ENCODE data around the gene PRRG4. TPM values are rescaled to one million over a fixed set of nuclear protein-coding genes. Genes with fewer than 3 reads are reported as not detected.

The PRRG4 gene
- total RNA-seq, 1 experiment from 2014 or later, result 0.87 TPM

DNA sequence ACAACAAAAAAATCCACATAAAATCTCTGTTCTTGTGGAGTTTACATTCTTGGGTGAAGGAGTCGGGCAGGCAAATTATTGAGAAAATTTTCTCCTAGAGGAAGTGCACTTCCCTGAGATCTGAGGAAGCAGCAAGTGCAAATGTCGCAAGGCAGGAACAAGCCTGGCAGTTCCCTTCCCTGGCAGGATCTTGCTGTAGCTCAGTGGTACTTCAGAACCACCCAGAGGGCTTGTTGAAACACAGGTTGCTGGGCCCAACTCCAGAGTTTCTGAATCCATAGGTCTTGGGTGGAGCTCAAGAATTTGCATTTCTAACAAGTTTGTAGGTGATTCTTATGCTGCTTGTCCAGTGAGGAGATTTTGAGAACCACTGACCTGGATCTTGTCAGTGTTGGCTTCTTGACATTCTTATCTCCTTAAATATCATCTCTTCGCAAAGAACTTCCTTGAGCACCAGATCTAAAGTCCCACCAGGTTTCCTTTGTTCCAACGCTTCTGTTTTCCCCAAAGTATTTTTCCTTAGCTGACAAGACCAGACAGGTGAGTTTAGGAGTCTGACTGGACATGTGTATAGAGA is 72.5 kb downstream of the PRRG4 start:
- ATAC-seq (no peak), DNase-seq (ENCODE audit: low spot score) (no peak)
- H3K4me3 Mint-ChIP-seq, result no peak overlapping the region
- no peaks in the 10 kb centered on the region for H3K9me3 Mint-ChIP-seq
- TF ChIP-seq ZNF263 (CRISPR knock-in tag; IDR thresholded peaks at IDR 0.05; ENCODE audit: low read depth), result no peak
- no peak for TF ChIP-seq FOXP1 (CRISPR knock-in tag; IDR thresholded peaks at IDR 0.05; ENCODE audit: borderline replicate concordance)
- no peak for TF ChIP-seq SMAD3 (CRISPR knock-in tag; IDR thresholded peaks at IDR 0.05; ENCODE audit: borderline replicate concordance)
- TF ChIP-seq SP1 (CRISPR knock-in tag; conservative IDR thresholded peaks at IDR 0.05), result no peak
- TF ChIP-seq, protein P1, sequence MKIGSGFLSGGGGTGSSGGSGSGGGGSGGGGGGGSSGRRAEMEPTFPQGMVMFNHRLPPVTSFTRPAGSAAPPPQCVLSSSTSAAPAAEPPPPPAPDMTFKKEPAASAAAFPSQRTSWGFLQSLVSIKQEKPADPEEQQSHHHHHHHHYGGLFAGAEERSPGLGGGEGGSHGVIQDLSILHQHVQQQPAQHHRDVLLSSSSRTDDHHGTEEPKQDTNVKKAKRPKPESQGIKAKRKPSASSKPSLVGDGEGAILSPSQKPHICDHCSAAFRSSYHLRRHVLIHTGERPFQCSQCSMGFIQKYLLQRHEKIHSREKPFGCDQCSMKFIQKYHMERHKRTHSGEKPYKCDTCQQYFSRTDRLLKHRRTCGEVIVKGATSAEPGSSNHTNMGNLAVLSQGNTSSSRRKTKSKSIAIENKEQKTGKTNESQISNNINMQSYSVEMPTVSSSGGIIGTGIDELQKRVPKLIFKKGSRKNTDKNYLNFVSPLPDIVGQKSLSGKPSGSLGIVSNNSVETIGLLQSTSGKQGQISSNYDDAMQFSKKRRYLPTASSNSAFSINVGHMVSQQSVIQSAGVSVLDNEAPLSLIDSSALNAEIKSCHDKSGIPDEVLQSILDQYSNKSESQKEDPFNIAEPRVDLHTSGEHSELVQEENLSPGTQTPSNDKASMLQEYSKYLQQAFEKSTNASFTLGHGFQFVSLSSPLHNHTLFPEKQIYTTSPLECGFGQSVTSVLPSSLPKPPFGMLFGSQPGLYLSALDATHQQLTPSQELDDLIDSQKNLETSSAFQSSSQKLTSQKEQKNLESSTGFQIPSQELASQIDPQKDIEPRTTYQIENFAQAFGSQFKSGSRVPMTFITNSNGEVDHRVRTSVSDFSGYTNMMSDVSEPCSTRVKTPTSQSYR (CRISPR knock-in tag; IDR thresholded peaks at IDR 0.05), result no peak
- TF ChIP-seq NR2C2 (CRISPR knock-in tag; IDR thresholded peaks at IDR 0.05), result no peak
- TF ChIP-seq NR1H2 (CRISPR knock-in tag; IDR thresholded peaks at IDR 0.05), result no peak
- no peak for TF ChIP-seq ZNF317 (CRISPR knock-in tag; IDR thresholded peaks at IDR 0.05; ENCODE audit: borderline replicate concordance, low read depth)
- TF ChIP-seq, protein P2, sequence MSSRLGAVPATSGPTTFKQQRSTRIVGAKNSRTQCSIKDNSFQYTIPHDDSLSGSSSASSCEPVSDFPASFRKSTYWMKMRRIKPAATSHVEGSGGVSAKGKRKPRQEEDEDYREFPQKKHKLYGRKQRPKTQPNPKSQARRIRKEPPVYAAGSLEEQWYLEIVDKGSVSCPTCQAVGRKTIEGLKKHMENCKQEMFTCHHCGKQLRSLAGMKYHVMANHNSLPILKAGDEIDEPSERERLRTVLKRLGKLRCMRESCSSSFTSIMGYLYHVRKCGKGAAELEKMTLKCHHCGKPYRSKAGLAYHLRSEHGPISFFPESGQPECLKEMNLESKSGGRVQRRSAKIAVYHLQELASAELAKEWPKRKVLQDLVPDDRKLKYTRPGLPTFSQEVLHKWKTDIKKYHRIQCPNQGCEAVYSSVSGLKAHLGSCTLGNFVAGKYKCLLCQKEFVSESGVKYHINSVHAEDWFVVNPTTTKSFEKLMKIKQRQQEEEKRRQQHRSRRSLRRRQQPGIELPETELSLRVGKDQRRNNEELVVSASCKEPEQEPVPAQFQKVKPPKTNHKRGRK (CRISPR knock-in tag; IDR thresholded peaks at IDR 0.05; ENCODE audit: borderline replicate concordance), result no peak
- TF ChIP-seq ATF1 (CRISPR knock-in tag; IDR thresholded peaks at IDR 0.05), result no peak
- TF ChIP-seq, protein P3, sequence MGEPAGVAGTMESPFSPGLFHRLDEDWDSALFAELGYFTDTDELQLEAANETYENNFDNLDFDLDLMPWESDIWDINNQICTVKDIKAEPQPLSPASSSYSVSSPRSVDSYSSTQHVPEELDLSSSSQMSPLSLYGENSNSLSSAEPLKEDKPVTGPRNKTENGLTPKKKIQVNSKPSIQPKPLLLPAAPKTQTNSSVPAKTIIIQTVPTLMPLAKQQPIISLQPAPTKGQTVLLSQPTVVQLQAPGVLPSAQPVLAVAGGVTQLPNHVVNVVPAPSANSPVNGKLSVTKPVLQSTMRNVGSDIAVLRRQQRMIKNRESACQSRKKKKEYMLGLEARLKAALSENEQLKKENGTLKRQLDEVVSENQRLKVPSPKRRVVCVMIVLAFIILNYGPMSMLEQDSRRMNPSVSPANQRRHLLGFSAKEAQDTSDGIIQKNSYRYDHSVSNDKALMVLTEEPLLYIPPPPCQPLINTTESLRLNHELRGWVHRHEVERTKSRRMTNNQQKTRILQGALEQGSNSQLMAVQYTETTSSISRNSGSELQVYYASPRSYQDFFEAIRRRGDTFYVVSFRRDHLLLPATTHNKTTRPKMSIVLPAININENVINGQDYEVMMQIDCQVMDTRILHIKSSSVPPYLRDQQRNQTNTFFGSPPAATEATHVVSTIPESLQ (CRISPR knock-in tag; IDR thresholded peaks at IDR 0.05), result no peak
- TF ChIP-seq, protein P4, sequence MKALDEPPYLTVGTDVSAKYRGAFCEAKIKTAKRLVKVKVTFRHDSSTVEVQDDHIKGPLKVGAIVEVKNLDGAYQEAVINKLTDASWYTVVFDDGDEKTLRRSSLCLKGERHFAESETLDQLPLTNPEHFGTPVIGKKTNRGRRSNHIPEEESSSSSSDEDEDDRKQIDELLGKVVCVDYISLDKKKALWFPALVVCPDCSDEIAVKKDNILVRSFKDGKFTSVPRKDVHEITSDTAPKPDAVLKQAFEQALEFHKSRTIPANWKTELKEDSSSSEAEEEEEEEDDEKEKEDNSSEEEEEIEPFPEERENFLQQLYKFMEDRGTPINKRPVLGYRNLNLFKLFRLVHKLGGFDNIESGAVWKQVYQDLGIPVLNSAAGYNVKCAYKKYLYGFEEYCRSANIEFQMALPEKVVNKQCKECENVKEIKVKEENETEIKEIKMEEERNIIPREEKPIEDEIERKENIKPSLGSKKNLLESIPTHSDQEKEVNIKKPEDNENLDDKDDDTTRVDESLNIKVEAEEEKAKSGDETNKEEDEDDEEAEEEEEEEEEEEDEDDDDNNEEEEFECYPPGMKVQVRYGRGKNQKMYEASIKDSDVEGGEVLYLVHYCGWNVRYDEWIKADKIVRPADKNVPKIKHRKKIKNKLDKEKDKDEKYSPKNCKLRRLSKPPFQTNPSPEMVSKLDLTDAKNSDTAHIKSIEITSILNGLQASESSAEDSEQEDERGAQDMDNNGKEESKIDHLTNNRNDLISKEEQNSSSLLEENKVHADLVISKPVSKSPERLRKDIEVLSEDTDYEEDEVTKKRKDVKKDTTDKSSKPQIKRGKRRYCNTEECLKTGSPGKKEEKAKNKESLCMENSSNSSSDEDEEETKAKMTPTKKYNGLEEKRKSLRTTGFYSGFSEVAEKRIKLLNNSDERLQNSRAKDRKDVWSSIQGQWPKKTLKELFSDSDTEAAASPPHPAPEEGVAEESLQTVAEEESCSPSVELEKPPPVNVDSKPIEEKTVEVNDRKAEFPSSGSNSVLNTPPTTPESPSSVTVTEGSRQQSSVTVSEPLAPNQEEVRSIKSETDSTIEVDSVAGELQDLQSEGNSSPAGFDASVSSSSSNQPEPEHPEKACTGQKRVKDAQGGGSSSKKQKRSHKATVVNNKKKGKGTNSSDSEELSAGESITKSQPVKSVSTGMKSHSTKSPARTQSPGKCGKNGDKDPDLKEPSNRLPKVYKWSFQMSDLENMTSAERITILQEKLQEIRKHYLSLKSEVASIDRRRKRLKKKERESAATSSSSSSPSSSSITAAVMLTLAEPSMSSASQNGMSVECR (CRISPR knock-in tag; IDR thresholded peaks at IDR 0.05; ENCODE audit: borderline replicate concordance), result no peak
- no peak for TF ChIP-seq FOXJ3 (CRISPR knock-in tag; IDR thresholded peaks at IDR 0.05; ENCODE audit: borderline replicate concordance)
- TF ChIP-seq ZBTB21 (CRISPR knock-in tag; IDR thresholded peaks at IDR 0.05; ENCODE audit: borderline replicate concordance), result no peak
- TF ChIP-seq, protein P5, sequence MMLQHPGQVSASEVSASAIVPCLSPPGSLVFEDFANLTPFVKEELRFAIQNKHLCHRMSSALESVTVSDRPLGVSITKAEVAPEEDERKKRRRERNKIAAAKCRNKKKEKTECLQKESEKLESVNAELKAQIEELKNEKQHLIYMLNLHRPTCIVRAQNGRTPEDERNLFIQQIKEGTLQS (CRISPR knock-in tag; conservative IDR thresholded peaks at IDR 0.05), result no peak
- TF ChIP-seq, protein P6, sequence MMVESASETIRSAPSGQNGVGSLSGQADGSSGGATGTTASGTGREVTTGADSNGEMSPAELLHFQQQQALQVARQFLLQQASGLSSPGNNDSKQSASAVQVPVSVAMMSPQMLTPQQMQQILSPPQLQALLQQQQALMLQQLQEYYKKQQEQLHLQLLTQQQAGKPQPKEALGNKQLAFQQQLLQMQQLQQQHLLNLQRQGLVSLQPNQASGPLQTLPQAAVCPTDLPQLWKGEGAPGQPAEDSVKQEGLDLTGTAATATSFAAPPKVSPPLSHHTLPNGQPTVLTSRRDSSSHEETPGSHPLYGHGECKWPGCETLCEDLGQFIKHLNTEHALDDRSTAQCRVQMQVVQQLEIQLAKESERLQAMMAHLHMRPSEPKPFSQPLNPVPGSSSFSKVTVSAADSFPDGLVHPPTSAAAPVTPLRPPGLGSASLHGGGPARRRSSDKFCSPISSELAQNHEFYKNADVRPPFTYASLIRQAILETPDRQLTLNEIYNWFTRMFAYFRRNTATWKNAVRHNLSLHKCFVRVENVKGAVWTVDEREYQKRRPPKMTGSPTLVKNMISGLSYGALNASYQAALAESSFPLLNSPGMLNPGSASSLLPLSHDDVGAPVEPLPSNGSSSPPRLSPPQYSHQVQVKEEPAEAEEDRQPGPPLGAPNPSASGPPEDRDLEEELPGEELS (CRISPR knock-in tag; IDR thresholded peaks at IDR 0.05), result no peak
- no peak for TF ChIP-seq TEAD4 (CRISPR knock-in tag; IDR thresholded peaks at IDR 0.05)
- H3K4me1 Mint-ChIP-seq, result peaks cover 84% of the 10 kb centered on the region
- H3K36me3 Mint-ChIP-seq, result peaks cover 14% of the 10 kb centered on the region
- H3K27ac Mint-ChIP-seq, result peak overlapping the region; percentile 23
- no peaks in the 10 kb centered on the region for H3K27me3 Mint-ChIP-seq (ENCODE audit: low read depth)
- CTCF ChIA-PET, result interaction anchor here (0.8 to 1.0 kb wide), 2 partner anchors 9 to 163 kb away, joined by 3 to 5 read pairs; no protein-coding TSS in a partner anchor
- POLR2A ChIA-PET, result no interaction called here
